A549 (cell line): ENCODE data around the gene CSF3. TPM values are rescaled to one million over a fixed set of nuclear protein-coding genes. Genes with fewer than 3 reads are reported as not detected.

Experiments
- ATAC-seq, 2 experiments: fragments of 200-7000 bp in 1 of 2; fragments of >200 bp in 1 of 2; cut with Nextera tagmentation in 1 of 2; cut with Tn5 transposase in 1 of 2; 3 replicates each; pipeline versions ENCODE4 v1.8.0 to v1.9.1; 2018 to 2020; ENCODE audit warnings: mild to moderate bottlenecking in 1 of 2, moderate library complexity in 1 of 2
- CTCF ChIA-PET: fragments of 300-600 bp; sonication (Branson Sonifier 250); formaldehyde crosslinking; extraction: SDS; loops from one replicate; lab custom pipeline; 2021; ENCODE audit warnings: antibody characterized with exemption, inconsistent platforms; lab: Yijun Ruan, JAX
- POLR2A ChIA-PET: fragments of 350-600 bp; formaldehyde crosslinking; extraction: SDS; loops from one replicate; lab custom pipeline; 2021; ENCODE audit warnings: antibody characterized with exemption, inconsistent platforms; lab: Yijun Ruan, JAX
- DNase-seq, 2 experiments: peaks; one replicate each; pipeline versions ENCODE4 v3.0.0 to v3.0.0-alpha.2; 2011 to 2016; ENCODE audit warnings: low read depth in 1 of 2, low spot score in 1 of 2
- FAIRE-seq: peaks from 2 replicates; lab custom pipeline; 2011; peaks lifted over from hg19 to GRCh38; lab: Jason Lieb, UNC
- H3K27ac ChIP-seq, 2 experiments: fragments of >200 bp; sonication (Bioruptor Twin); formaldehyde crosslinking; 3 replicates each; pipeline ENCODE4 v1.5.1; 2016 to 2017
- H3K4me1 ChIP-seq: fragments of >200 bp; sonication (Bioruptor Twin); formaldehyde crosslinking; 3 replicates; pipeline ENCODE4 v1.6.1; 2016
- H3K4me2 ChIP-seq: fragments of >200 bp; sonication (Bioruptor Twin); formaldehyde crosslinking; 3 replicates; pipeline ENCODE4 v1.6.1; 2016
- H3K4me3 ChIP-seq: fragments of >200 bp; sonication (Bioruptor Twin); formaldehyde crosslinking; 3 replicates; pipeline ENCODE4 v1.5.1; 2016
- H3K9me3 ChIP-seq: fragments of >200 bp; sonication (Bioruptor Twin); formaldehyde crosslinking; 3 replicates; pipeline ENCODE4 v1.6.1; 2016
- CBX2 ChIP-seq: fragments of 200-600 bp; sonication (generic); IDR thresholded peaks from 2 replicates; pipeline ENCODE4 v1.6.1; 2016; ENCODE audit warnings: low read depth, mild to moderate bottlenecking, borderline replicate concordance
- CEBPB ChIP-seq, 2 experiments: fragments of >200 bp in 1 of 2; sonication (Bioruptor Twin) in 1 of 2; formaldehyde crosslinking in 1 of 2; IDR thresholded peaks; 2 replicates each; pipeline ENCODE4 v1.6.1; 2012 to 2016
- CHD4 ChIP-seq: fragments of 200-600 bp; sonication (generic); IDR thresholded peaks from 2 replicates; pipeline ENCODE4 v1.6.1; 2016; ENCODE audit warnings: antibody characterized with exemption, mild to moderate bottlenecking, borderline replicate concordance
- EHF ChIP-seq: fragments of 250-450 bp; sonication (Bioruptor Pico); IDR thresholded peaks from 2 replicates; pipeline ENCODE4 v1.5.0; 2020; ENCODE audit warnings: mild to moderate bottlenecking
- FOSL2 ChIP-seq, 2 experiments: fragments of 450-650 bp in 1 of 2; fragments of >200 bp in 1 of 2; sonication (Bioruptor Twin) in 1 of 2; formaldehyde crosslinking; IDR thresholded peaks; 2 replicates each; pipeline versions ENCODE4 v1.5.0 to v1.6.1; 2016 to 2020; ENCODE audit warnings: mild to moderate bottlenecking in 1 of 2, moderate library complexity in 1 of 2
- FOXS1 ChIP-seq: fragments of 250-450 bp; sonication (Bioruptor Pico); IDR thresholded peaks from 2 replicates; pipeline ENCODE4 v1.5.0; 2020; ENCODE audit warnings: mild to moderate bottlenecking, moderate library complexity
- HEYL ChIP-seq: fragments of 250-450 bp; sonication (Bioruptor Pico); IDR thresholded peaks from 2 replicates; pipeline ENCODE4 v1.8.0; 2021; ENCODE audit warnings: mild to moderate bottlenecking, moderate library complexity
- KDM1A ChIP-seq: fragments of 200-600 bp; sonication (generic); IDR thresholded peaks from 2 replicates; pipeline ENCODE4 v1.6.1; 2016; ENCODE audit warnings: low read depth, mild to moderate bottlenecking
- MAFK ChIP-seq: fragments of 450-650 bp; IDR thresholded peaks from 2 replicates; pipeline ENCODE4 v1.6.1; 2014; ENCODE audit not compliant: partially characterized antibody
- NPAS2 ChIP-seq: fragments of 250-450 bp; sonication (Bioruptor Pico); IDR thresholded peaks from 2 replicates; pipeline ENCODE4 v1.8.0; 2022; ENCODE audit warnings: mild to moderate bottlenecking, moderate library complexity, borderline replicate concordance
- NR3C1 ChIP-seq: fragments of >200 bp; sonication (Bioruptor Twin); formaldehyde crosslinking; IDR thresholded peaks from 3 replicates; pipeline ENCODE4 v1.6.1; 2017
- PBX3 ChIP-seq: IDR thresholded peaks from 2 replicates; pipeline ENCODE4 v1.6.1; 2012
- POLR2A ChIP-seq: IDR thresholded peaks from 2 replicates; pipeline ENCODE4 v1.6.1; 2012; ENCODE audit warnings: mild to moderate bottlenecking, low read length
- POLR2AphosphoS2 ChIP-seq: conservative IDR thresholded peaks from 2 replicates; pipeline ENCODE4 v1.6.1; 2012; ENCODE audit warnings: low read length, improper control_type of control experiment, inconsistent platforms
- RARB ChIP-seq: fragments of 250-450 bp; sonication (Bioruptor Pico); IDR thresholded peaks from 2 replicates; pipeline ENCODE4 v1.8.0; 2021; ENCODE audit warnings: mild to moderate bottlenecking, moderate library complexity
- RFX5 ChIP-seq: fragments of 450-650 bp; IDR thresholded peaks from 2 replicates; pipeline ENCODE4 v1.7.1; 2014; ENCODE audit warnings: antibody characterized with exemption, mild to moderate bottlenecking, moderate library complexity
- SREBF2 ChIP-seq: fragments of 450-650 bp; IDR thresholded peaks from 2 replicates; pipeline ENCODE4 v1.6.1; 2014; ENCODE audit warnings: mild to moderate bottlenecking, moderate library complexity
- USF2 ChIP-seq: fragments of 450-650 bp; IDR thresholded peaks from 2 replicates; pipeline ENCODE4 v1.6.1; 2014; ENCODE audit warnings: antibody characterized with exemption
- ZNF302 ChIP-seq: fragments of 250-450 bp; sonication (Bioruptor Pico); IDR thresholded peaks from 2 replicates; pipeline ENCODE4 v1.9.0; 2021; ENCODE audit warnings: inconsistent platforms, mild to moderate bottlenecking, moderate library complexity
- ZSCAN20 ChIP-seq: fragments of 250-450 bp; sonication (Bioruptor Pico); IDR thresholded peaks from 2 replicates; pipeline ENCODE4 v1.8.0; 2022; ENCODE audit warnings: mild to moderate bottlenecking, moderate library complexity
- WGBS: methylation state at CpG from one replicate; pipeline ENCODE4 v1.1.6; 2017; ENCODE audit errors: missing lambda C conversion rate; 5-methylcytosine and 5-hydroxymethylcytosine counted together
- polyA plus RNA-seq, 4 experiments: library from polyadenylated mRNA; depleted of rRNA in 3 of 4; stranded (reverse); fragments of >200 nt; fragmentation: RNase III in 1 of 4; extraction: RNeasy Plus Mini Kit Qiagen cat#74134 plus additional on column Dnase treatment in 1 of 4; gene quantifications; 2 replicates in 3 of 4; 3 replicates in 1 of 4; pipeline ENCODE4 v1.2.3, GENCODE V29; 2011 to 2017
- TF ChIP-seq, protein P1 (sequence below): IDR thresholded peaks from 2 replicates; pipeline ENCODE4 v1.6.1; 2012; ENCODE audit warnings: low read depth, borderline replicate concordance
- TF ChIP-seq, protein P2 (sequence below): fragments of >200 bp; sonication (Bioruptor Twin); formaldehyde crosslinking; IDR thresholded peaks from 2 replicates; pipeline ENCODE4 v1.6.1; 2016
- TF ChIP-seq, protein P3 (sequence below): fragments of 200-600 bp; sonication (generic); IDR thresholded peaks from 2 replicates; pipeline ENCODE4 v1.6.1; 2016; ENCODE audit warnings: antibody characterized with exemption, mild to moderate bottlenecking, moderate library complexity
- TF ChIP-seq, protein P4 (sequence below): fragments of >200 bp; sonication (Bioruptor Twin); formaldehyde crosslinking; IDR thresholded peaks from 3 replicates; pipeline ENCODE4 v1.6.1; 2016

Gene CSF3
- polyA plus RNA-seq, 2 of the 4 experiments (the other 2 are of a cell fraction) = not detected

DNA sequence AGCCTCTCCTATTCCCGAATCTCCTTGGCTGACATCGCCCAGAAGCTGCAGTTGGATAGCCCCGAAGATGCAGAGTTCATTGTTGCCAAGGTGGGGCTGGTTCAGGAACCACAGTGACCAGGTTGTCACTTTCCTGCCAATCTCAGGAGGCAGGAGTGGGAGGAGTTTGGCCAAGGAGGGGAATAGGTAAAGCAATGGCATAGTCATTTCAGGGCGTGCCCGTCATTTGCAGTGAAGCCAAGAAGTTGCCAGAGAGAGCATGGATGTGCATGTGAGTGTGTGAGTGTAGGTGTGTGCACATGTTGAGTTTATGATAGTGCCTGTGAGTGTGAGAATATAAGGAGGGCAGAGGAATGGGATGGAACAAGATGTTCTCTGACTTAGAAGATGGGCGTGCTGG lies 19.8 kb upstream of the CSF3 start:
- H3K4me3 ChIP-seq = no peak overlapping the region
- ATAC-seq (no peak), FAIRE-seq (no peak), DNase-seq (no peak)
- CTCF ChIA-PET = interaction anchor here (2.6 to 24.9 kb wide), 3 partner anchors 15 to 36 kb away, joined by 9 to 625 read pairs (median 104); partner anchors contain the start of genes CSF3 and PSMD3
- no peak overlapping the region for H3K4me2 ChIP-seq
- POLR2A ChIA-PET = no interaction called here
- H3K9me3 ChIP-seq = no peaks in the 10 kb centered on the region
- 96% methylated on average over 6 of the region's 6 CpGs for WGBS
- TF ChIP-seq RFX5 (no peak), RARB (no peak), FOSL2 (IDR thresholded peaks at IDR 0.05) (no peak), FOSL2 (CRISPR knock-in tag; IDR thresholded peaks at IDR 0.05) (no peak), CBX2 (no peak), NR3C1 (no peak), ZSCAN20 (CRISPR knock-in tag) (no peak), POLR2AphosphoS2 (no peak)
- no peaks in the 10 kb centered on the region for H3K4me1 ChIP-seq
- no peak overlapping the region for H3K27ac ChIP-seq

DNA sequence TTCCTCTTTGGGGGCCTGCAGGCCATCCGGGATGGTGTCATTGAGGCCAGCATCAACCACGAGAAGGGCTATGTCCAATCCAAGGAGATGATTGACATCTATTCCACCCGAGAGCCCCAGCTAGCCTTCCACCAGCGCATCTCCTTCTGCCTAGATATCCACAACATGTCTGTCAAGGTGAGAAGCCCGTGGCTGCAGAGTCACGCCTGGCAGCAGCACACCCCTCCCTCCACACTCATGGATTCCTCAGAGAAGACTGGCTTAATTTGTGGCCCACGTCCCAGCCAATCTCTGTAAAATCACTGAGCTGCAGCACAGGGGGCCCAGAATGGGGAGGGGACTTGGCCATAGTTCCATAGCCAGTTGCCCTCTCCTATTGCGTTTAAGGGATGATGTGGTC lies 19.1 kb upstream of the CSF3 start:
- Histone ChIP-seq H3K9me3 (no peaks in the 10 kb centered on the region), H3K4me1 (no peaks in the 10 kb centered on the region), H3K27ac (no peak overlapping the region), H3K4me2 (no peak overlapping the region)
- DNase-seq = no peak
- no peak for ATAC-seq
- CTCF ChIA-PET = interaction anchor here (1.4 to 24.9 kb wide), 4 partner anchors 18 to 116 kb away, joined by 3 to 625 read pairs (median 54); partner anchors contain the start of gene CSF3
- WGBS = 95% methylated on average over 8 of the region's 8 CpGs
- FAIRE-seq = no peak
- TF ChIP-seq KDM1A (no peak), NPAS2 (CRISPR knock-in tag) (no peak), ZNF302 (CRISPR knock-in tag) (no peak), RARB (no peak), CBX2 (no peak), CEBPB (IDR thresholded peaks at IDR 0.05) (no peak), EHF (no peak), PBX3 (no peak), SREBF2 (no peak), FOXS1 (CRISPR knock-in tag) (no peak), USF2 (no peak), POLR2A (no peak), HEYL (CRISPR knock-in tag) (no peak), CHD4 (no peak), MAFK (no peak)
- TF ChIP-seq, protein P1, sequence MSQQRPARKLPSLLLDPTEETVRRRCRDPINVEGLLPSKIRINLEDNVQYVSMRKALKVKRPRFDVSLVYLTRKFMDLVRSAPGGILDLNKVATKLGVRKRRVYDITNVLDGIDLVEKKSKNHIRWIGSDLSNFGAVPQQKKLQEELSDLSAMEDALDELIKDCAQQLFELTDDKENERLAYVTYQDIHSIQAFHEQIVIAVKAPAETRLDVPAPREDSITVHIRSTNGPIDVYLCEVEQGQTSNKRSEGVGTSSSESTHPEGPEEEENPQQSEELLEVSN = no peak
- TF ChIP-seq, protein P2, sequence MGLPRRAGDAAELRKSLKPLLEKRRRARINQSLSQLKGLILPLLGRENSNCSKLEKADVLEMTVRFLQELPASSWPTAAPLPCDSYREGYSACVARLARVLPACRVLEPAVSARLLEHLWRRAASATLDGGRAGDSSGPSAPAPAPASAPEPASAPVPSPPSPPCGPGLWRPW = no peak
- TF ChIP-seq, protein P3, sequence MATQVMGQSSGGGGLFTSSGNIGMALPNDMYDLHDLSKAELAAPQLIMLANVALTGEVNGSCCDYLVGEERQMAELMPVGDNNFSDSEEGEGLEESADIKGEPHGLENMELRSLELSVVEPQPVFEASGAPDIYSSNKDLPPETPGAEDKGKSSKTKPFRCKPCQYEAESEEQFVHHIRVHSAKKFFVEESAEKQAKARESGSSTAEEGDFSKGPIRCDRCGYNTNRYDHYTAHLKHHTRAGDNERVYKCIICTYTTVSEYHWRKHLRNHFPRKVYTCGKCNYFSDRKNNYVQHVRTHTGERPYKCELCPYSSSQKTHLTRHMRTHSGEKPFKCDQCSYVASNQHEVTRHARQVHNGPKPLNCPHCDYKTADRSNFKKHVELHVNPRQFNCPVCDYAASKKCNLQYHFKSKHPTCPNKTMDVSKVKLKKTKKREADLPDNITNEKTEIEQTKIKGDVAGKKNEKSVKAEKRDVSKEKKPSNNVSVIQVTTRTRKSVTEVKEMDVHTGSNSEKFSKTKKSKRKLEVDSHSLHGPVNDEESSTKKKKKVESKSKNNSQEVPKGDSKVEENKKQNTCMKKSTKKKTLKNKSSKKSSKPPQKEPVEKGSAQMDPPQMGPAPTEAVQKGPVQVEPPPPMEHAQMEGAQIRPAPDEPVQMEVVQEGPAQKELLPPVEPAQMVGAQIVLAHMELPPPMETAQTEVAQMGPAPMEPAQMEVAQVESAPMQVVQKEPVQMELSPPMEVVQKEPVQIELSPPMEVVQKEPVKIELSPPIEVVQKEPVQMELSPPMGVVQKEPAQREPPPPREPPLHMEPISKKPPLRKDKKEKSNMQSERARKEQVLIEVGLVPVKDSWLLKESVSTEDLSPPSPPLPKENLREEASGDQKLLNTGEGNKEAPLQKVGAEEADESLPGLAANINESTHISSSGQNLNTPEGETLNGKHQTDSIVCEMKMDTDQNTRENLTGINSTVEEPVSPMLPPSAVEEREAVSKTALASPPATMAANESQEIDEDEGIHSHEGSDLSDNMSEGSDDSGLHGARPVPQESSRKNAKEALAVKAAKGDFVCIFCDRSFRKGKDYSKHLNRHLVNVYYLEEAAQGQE = no peak
- TF ChIP-seq, protein P4, sequence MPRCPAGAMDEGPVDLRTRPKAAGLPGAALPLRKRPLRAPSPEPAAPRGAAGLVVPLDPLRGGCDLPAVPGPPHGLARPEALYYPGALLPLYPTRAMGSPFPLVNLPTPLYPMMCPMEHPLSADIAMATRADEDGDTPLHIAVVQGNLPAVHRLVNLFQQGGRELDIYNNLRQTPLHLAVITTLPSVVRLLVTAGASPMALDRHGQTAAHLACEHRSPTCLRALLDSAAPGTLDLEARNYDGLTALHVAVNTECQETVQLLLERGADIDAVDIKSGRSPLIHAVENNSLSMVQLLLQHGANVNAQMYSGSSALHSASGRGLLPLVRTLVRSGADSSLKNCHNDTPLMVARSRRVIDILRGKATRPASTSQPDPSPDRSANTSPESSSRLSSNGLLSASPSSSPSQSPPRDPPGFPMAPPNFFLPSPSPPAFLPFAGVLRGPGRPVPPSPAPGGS = no peak
- TF ChIP-seq, all 56 proteins: peak for 0
- POLR2A ChIA-PET = no interaction called here
- no peak overlapping the region for H3K4me3 ChIP-seq
